H9 (cell line): ENCODE data around the gene RHNO1. TPM values are rescaled to one million over a fixed set of nuclear protein-coding genes. Genes with fewer than 3 reads are reported as not detected.

ENCODE experiments used
- DNase-seq: peaks from one replicate; pipeline ENCODE4 v3.0.0-alpha.2; 2017
- H2AFZ ChIP-seq: one replicate; pipeline ENCODE4 v1.6.1; 2013; ENCODE audit warnings: mild to moderate bottlenecking, low read length, control low read depth, moderate library complexity
- H2AK5ac ChIP-seq: 2 replicates; pipeline ENCODE4 v1.6.1; 2013; ENCODE audit warnings: low read length, control low read depth, mixed read lengths; ENCODE audit not compliant: insufficient read length
- H2BK120ac ChIP-seq: one replicate; pipeline ENCODE4 v1.6.1; 2013; ENCODE audit warnings: low read depth, mild to moderate bottlenecking, low read length, control low read depth, inconsistent platforms; ENCODE audit not compliant: poor library complexity, severe bottlenecking
- H2BK12ac ChIP-seq: 2 replicates; pipeline ENCODE4 v1.6.1; 2013; ENCODE audit warnings: low read length, control low read depth, mixed read lengths, low read depth; ENCODE audit not compliant: insufficient read length
- H2BK15ac ChIP-seq: 2 replicates; pipeline ENCODE4 v1.6.1; 2013; ENCODE audit warnings: low read depth, low read length, control low read depth
- H2BK20ac ChIP-seq: one replicate; pipeline ENCODE4 v1.6.1; 2013; ENCODE audit warnings: low read depth, mild to moderate bottlenecking, low read length, control low read depth, inconsistent platforms; ENCODE audit not compliant: poor library complexity, severe bottlenecking
- H2BK5ac ChIP-seq: 2 replicates; pipeline ENCODE4 v1.6.1; 2013; ENCODE audit warnings: low read length, control low read depth, mixed read lengths; ENCODE audit not compliant: insufficient read length
- H3K14ac ChIP-seq: 2 replicates; pipeline ENCODE4 v1.6.1; 2013; ENCODE audit warnings: low read length, control low read depth; ENCODE audit not compliant: insufficient read depth
- H3K18ac ChIP-seq: 2 replicates; pipeline ENCODE4 v1.6.1; 2013; ENCODE audit warnings: low read depth, mild to moderate bottlenecking, mixed read lengths, low read length, control low read depth; ENCODE audit not compliant: insufficient read length
- H3K23ac ChIP-seq: 2 replicates; pipeline ENCODE4 v1.6.1; 2013; ENCODE audit warnings: low read length, control low read depth, mixed read lengths, low read depth; ENCODE audit not compliant: insufficient read length
- H3K23me2 ChIP-seq: 2 replicates; pipeline ENCODE4 v1.6.1; 2013; ENCODE audit warnings: low read depth, mild to moderate bottlenecking, mixed read lengths, low read length, control low read depth; ENCODE audit not compliant: insufficient read length, poor library complexity, severe bottlenecking
- H3K27ac ChIP-seq: 2 replicates; pipeline ENCODE4 v1.5.1; 2013; ENCODE audit warnings: low read length, control low read depth, mixed read lengths, low read depth; ENCODE audit not compliant: insufficient read length
- H3K27me3 ChIP-seq: 2 replicates; pipeline ENCODE4 v1.6.1; 2013; ENCODE audit warnings: low read length, control low read depth, inconsistent platforms; ENCODE audit not compliant: insufficient read depth
- H3K4ac ChIP-seq: 2 replicates; pipeline ENCODE4 v1.6.1; 2013; ENCODE audit warnings: low read depth, mild to moderate bottlenecking, control low read depth, inconsistent platforms, low read length, moderate library complexity
- H3K4me1 ChIP-seq: 2 replicates; pipeline ENCODE4 v1.6.1; 2013; ENCODE audit warnings: low read length, control low read depth, inconsistent platforms; ENCODE audit not compliant: insufficient read depth
- H3K4me2 ChIP-seq: 2 replicates; pipeline ENCODE4 v1.6.1; 2013; ENCODE audit warnings: low read length, control low read depth, mixed read lengths; ENCODE audit not compliant: insufficient read length, insufficient read depth
- H3K56ac ChIP-seq: 2 replicates; pipeline ENCODE4 v1.6.1; 2013; ENCODE audit warnings: low read depth, mild to moderate bottlenecking, mixed read lengths, low read length, control low read depth; ENCODE audit not compliant: insufficient read length
- H3K79me1 ChIP-seq: 2 replicates; pipeline ENCODE4 v1.6.1; 2013; ENCODE audit warnings: low read depth, mild to moderate bottlenecking, moderate library complexity, low read length, control low read depth, inconsistent platforms; ENCODE audit not compliant: insufficient read depth, poor library complexity, severe bottlenecking
- H3K79me2 ChIP-seq: 2 replicates; pipeline ENCODE4 v1.6.1; 2013; ENCODE audit warnings: low read length, control low read depth, inconsistent platforms; ENCODE audit not compliant: insufficient read depth
- H3K9ac ChIP-seq: 2 replicates; pipeline ENCODE4 v1.6.1; 2013; ENCODE audit warnings: low read length, control low read depth, mixed read lengths; ENCODE audit not compliant: insufficient read length; ENCODE audit errors: extremely low read depth
- H3K9me3 ChIP-seq: one replicate; pipeline ENCODE4 v1.6.1; 2013; ENCODE audit warnings: low read depth, low read length, inconsistent platforms; ENCODE audit not compliant: control insufficient read depth
- H3T11ph ChIP-seq: one replicate; pipeline ENCODE4 v1.6.1; 2013; ENCODE audit warnings: mild to moderate bottlenecking, low read length, control low read depth, inconsistent platforms
- H4K20me1 ChIP-seq: one replicate; pipeline ENCODE4 v1.6.1; 2013; ENCODE audit not compliant: control insufficient read depth, insufficient read length, insufficient read depth
- H4K5ac ChIP-seq: 2 replicates; pipeline ENCODE4 v1.6.1; 2013; ENCODE audit warnings: low read depth, mild to moderate bottlenecking, mixed read lengths, low read length, control low read depth; ENCODE audit not compliant: insufficient read length
- H4K8ac ChIP-seq: replicated peaks from 2 replicates; pipeline ENCODE4 v1.6.1; 2013; ENCODE audit warnings: low read length, control low read depth, mixed read lengths, low read depth; ENCODE audit not compliant: insufficient read length
- H4K91ac ChIP-seq: 2 replicates; pipeline ENCODE4 v1.6.1; 2013; ENCODE audit warnings: low read depth, mild to moderate bottlenecking, moderate library complexity, mixed read lengths, low read length, control low read depth; ENCODE audit not compliant: insufficient read length
- H3K27ac Mint-ChIP-seq, 3 experiments: 2 replicates in 2 of 3; 3 replicates in 1 of 3; pipeline ENCODE4 v1.8.0; 2020 to 2021; ENCODE audit warnings: mixed read lengths in 3 of 3, mild to moderate bottlenecking in 1 of 3, moderate library complexity in 1 of 3
- H3K27me3 Mint-ChIP-seq: 2 replicates; pipeline ENCODE4 v1.8.0; 2021; ENCODE audit warnings: low read depth, mild to moderate bottlenecking, moderate library complexity, mixed read lengths
- H3K36me3 Mint-ChIP-seq, 3 experiments: 2 replicates in 2 of 3; 3 replicates in 1 of 3; pipeline ENCODE4 v1.8.0; 2020 to 2021; ENCODE audit warnings: low read depth in 3 of 3, mixed read lengths in 3 of 3; ENCODE audit not compliant: insufficient read depth in 1 of 3
- H3K4me1 Mint-ChIP-seq, 2 experiments: 2 replicates each; pipeline ENCODE4 v1.8.0; 2020; ENCODE audit warnings: mixed read lengths in 2 of 2
- H3K4me3 Mint-ChIP-seq, 2 experiments: 2 replicates in 1 of 2; 3 replicates in 1 of 2; pipeline ENCODE4 v1.8.0; 2020 to 2021; ENCODE audit warnings: mild to moderate bottlenecking in 2 of 2, mixed read lengths in 2 of 2, moderate library complexity in 1 of 2
- H3K9me3 Mint-ChIP-seq, 2 experiments: 2 replicates in 1 of 2; 3 replicates in 1 of 2; pipeline ENCODE4 v1.8.0; 2020; ENCODE audit warnings: mild to moderate bottlenecking in 2 of 2, mixed read lengths in 2 of 2, moderate library complexity in 1 of 2
- CTCF ChIP-seq: fragments of 200-600 bp; sonication (generic); conservative IDR thresholded peaks from 3 replicates; pipeline ENCODE4 v1.8.0; 2021; ENCODE audit warnings: antibody characterized with exemption, mild to moderate bottlenecking
- WGBS: extraction: QIAGEN DNeasy Blood & Tissue Kit; methylation state at CpG from one replicate; pipeline ENCODE4 v1.1.7; 2013; ENCODE audit warnings: missing lambda C conversion rate, low lambda C conversion rate, mixed read lengths; ENCODE audit not compliant: insufficient read length; ENCODE audit errors: extremely low coverage; 5-methylcytosine and 5-hydroxymethylcytosine counted together
- total RNA-seq: library from RNA; stranded (reverse); gene quantifications from 2 replicates; pipeline ENCODE4 v1.2.1, GENCODE V29; 2021

The RHNO1 gene
- total RNA-seq, 1 experiment from 2014 or later, result 36.7 TPM

- H3K9ac ChIP-seq, result no peak overlapping the region
- no peak overlapping the region for H3K4ac ChIP-seq
- no peak overlapping the region for H4K8ac ChIP-seq
- TF ChIP-seq CTCF, result no peak
- no peaks in the 10 kb centered on the region for H3K9me3 ChIP-seq
- no peak overlapping the region for H3K14ac ChIP-seq
- H4K20me1 ChIP-seq, result no peaks in the 10 kb centered on the region
- no peak overlapping the region for H3K23ac ChIP-seq
- Mint-ChIP-seq H3K27ac (no peak overlapping the region), H3K4me3 (no peak overlapping the region), H3K4me1 (peaks cover 3 to 9% of the 10 kb centered on the region in 2 experiments; a peak in 3 of 4 replicates), H3K36me3 (peaks cover 1 to 3% (median 3%) of the 10 kb centered on the region in 3 experiments; a peak in 3 of 7 replicates), H3K27me3 (0 out of 2 replicates have a peak, but pooled peaks cover 3% of the 10 kb centered on the region), H3K9me3 (no peaks in the 10 kb centered on the region)
- H2BK12ac ChIP-seq, result no peak overlapping the region
- no peak overlapping the region for H4K5ac ChIP-seq
- H3K27ac ChIP-seq, result no peak overlapping the region
- H3K79me2 ChIP-seq, result 0 out of 2 replicates have a peak, but pooled peaks cover 1% of the 10 kb centered on the region
- H2BK120ac ChIP-seq, result no peak overlapping the region
- H2BK15ac ChIP-seq, result no peak overlapping the region
- H4K91ac ChIP-seq, result no peak overlapping the region
- H2AK5ac ChIP-seq, result no peak overlapping the region
- H3T11ph ChIP-seq, result no peak overlapping the region
- no peaks in the 10 kb centered on the region for H3K4me1 ChIP-seq
- no peak overlapping the region for H2BK20ac ChIP-seq
- H3K79me1 ChIP-seq, result peaks cover 2% of the 10 kb centered on the region
- no peak overlapping the region for H2BK5ac ChIP-seq
- no peak overlapping the region for H3K4me2 ChIP-seq
- H3K56ac ChIP-seq, result no peak overlapping the region
- no peak overlapping the region for H3K18ac ChIP-seq
- DNase-seq, result no peak
- no peak overlapping the region for H2AFZ ChIP-seq
- no peaks in the 10 kb centered on the region for H3K27me3 ChIP-seq
- no CpG with 5 or more reads among the region's 2 CpGs for WGBS
- no peaks in the 10 kb centered on the region for H3K23me2 ChIP-seq
These were observed 18.5 kb downstream of the RHNO1 start for GRCh38 chr12:2895511-2895910.
